GM10248 (cell line): ENCODE results near the gene GATAD2A.

Source experiments
- CTCF ChIA-PET: fragments of 300-600 bp; sonication (Branson Sonifier 250); formaldehyde crosslinking; extraction: SDS; loops from one replicate; lab custom pipeline; 2021; ENCODE audit warnings: antibody characterized with exemption; lab: Yijun Ruan, JAX
- POLR2A ChIA-PET: fragments of 350-650 bp; sonication (Branson Sonifier 250); formaldehyde crosslinking; extraction: SDS; loops from one replicate; lab custom pipeline; 2020; ENCODE audit warnings: antibody characterized with exemption; lab: Yijun Ruan, JAX
- DNase-seq: peaks from one replicate; pipeline ENCODE4 v3.0.0; 2012; ENCODE audit errors: extremely low spot score
- TF ChIP-seq, protein P1 (sequence below): IDR thresholded peaks from 2 replicates; pipeline ENCODE4 v1.5.1; 2012; ENCODE audit warnings: mild to moderate bottlenecking, low read depth; ENCODE audit errors: extremely low read depth, missing control alignments, control extremely low read depth

GATAD2A gene, protein sequence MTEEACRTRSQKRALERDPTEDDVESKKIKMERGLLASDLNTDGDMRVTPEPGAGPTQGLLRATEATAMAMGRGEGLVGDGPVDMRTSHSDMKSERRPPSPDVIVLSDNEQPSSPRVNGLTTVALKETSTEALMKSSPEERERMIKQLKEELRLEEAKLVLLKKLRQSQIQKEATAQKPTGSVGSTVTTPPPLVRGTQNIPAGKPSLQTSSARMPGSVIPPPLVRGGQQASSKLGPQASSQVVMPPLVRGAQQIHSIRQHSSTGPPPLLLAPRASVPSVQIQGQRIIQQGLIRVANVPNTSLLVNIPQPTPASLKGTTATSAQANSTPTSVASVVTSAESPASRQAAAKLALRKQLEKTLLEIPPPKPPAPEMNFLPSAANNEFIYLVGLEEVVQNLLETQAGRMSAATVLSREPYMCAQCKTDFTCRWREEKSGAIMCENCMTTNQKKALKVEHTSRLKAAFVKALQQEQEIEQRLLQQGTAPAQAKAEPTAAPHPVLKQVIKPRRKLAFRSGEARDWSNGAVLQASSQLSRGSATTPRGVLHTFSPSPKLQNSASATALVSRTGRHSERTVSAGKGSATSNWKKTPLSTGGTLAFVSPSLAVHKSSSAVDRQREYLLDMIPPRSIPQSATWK

GRCh38 chr19:19404879-19405860, at the start of gene GATAD2A:
GATAD2A (plus strand) TSS chr19:19405675; CDS start chr19:19465346, 59,671 bp downstream.
- CTCF ChIA-PET: interaction anchor here (0.6 to 4.0 kb wide), 19 partner anchors 9 to 231 kb away, joined by 3 to 44 read pairs (median 4); partner anchors contain the start of gene YJEFN3
- DNase-seq: peak; percentile 96
- POLR2A ChIA-PET: interaction anchor here (0.5 to 1.6 kb wide), 11 partner anchors 12 to 784 kb away, joined by 3 to 9 read pairs (median 4); no protein-coding TSS in a partner anchor
- TF ChIP-seq, protein P1, sequence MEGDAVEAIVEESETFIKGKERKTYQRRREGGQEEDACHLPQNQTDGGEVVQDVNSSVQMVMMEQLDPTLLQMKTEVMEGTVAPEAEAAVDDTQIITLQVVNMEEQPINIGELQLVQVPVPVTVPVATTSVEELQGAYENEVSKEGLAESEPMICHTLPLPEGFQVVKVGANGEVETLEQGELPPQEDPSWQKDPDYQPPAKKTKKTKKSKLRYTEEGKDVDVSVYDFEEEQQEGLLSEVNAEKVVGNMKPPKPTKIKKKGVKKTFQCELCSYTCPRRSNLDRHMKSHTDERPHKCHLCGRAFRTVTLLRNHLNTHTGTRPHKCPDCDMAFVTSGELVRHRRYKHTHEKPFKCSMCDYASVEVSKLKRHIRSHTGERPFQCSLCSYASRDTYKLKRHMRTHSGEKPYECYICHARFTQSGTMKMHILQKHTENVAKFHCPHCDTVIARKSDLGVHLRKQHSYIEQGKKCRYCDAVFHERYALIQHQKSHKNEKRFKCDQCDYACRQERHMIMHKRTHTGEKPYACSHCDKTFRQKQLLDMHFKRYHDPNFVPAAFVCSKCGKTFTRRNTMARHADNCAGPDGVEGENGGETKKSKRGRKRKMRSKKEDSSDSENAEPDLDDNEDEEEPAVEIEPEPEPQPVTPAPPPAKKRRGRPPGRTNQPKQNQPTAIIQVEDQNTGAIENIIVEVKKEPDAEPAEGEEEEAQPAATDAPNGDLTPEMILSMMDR: peak; percentile 69

- no peak for DNase-seq
- POLR2A ChIA-PET: interaction anchor here (0.6 kb wide), 1 partner anchor 23 kb away, joined by 3 read pairs; no protein-coding TSS in a partner anchor
- TF ChIP-seq, protein P1: no peak
- CTCF ChIA-PET: interaction anchor here (0.9 kb wide), 1 partner anchor 134 kb away, joined by 3 read pairs; no protein-coding TSS in a partner anchor
These were observed 49.0 kb upstream of the GATAD2A start for GRCh38 chr19:19356500-19356899.

DNA sequence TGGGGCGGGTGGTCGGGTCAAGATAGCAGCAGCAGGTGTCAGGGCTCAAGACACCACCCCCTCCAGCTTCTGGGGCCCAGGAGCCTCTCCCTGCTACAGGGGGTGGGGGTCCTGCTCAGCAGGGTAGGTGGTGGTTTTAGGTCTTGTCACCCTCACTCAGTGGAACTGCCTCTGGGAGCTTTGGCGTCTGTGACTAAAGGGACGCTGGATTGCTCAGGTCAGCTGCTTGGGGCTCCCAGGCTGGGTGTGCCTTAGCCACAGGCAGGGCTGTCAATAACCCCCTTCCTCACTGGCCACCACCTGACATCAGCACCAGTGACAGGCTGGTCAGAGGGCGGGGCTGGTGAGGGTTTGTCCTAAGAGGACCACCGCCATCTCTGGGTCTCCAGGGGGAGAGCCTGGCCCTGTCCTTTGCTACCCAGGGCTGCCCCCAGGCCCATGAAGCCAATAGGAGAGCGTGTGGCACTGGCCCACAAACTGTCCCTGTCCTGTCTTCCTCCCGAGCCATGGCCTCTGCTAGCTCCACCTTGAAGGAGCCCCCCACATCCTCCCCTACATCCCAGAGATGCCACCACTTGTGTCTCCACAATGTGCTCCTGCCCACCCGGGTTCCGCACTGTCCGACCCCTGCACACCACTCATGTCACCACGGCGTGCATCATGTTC, 48.4 kb upstream of the GATAD2A start:
- TF ChIP-seq, protein P1: no peak
- ChIA-PET POLR2A (no interaction called here), CTCF (interaction anchor here (0.9 to 2.5 kb wide), 3 partner anchors 133 to 182 kb away, joined by 3 to 8 read pairs (median 3); no protein-coding TSS in a partner anchor)

DNA sequence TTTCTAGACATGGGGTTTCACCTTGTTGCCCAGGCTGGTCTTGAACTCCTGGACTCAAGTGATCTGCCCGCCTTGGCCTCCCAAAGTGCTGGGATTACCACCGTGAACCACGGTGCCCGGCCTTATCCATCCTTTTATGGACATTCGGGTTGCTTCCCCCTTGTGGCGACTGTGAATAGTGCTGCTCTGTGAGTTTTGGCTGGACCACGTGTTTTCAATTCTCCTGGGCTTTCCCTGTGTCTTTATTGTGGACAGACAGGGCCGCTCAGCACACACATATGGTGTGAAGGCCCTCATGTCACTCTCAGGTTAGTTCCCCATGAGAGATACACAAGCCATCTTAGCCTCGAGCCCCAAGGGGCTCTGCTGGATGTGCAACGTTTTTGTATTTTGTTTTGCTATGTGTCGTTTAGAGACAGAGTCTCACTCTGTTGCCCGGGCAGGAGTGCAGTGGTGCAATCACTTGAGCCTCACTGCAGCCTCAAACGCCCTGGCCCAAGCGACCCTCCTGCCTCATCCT, 44.3 kb upstream of the GATAD2A start:
- TF ChIP-seq, protein P1: peak; percentile 71
- DNase-seq: peak; percentile 82
- ChIA-PET POLR2A (no interaction called here), CTCF (interaction anchor here (0.7 to 11.8 kb wide), 10 partner anchors 9 to 194 kb away, joined by 3 to 220 read pairs (median 4); partner anchors contain the start of gene GATAD2A)

More for the DNA sequence above, 48.4 kb upstream of the GATAD2A start:
- DNase-seq: no peak

GRCh38 chr19:19362075-19362474, 43.4 kb upstream of the GATAD2A start:
- TF ChIP-seq, protein P1: no peak
- ChIA-PET CTCF (interaction anchor here (0.7 to 11.8 kb wide), 14 partner anchors 10 to 193 kb away, joined by 3 to 220 read pairs (median 3); partner anchors contain the start of genes GATAD2A and NDUFA13), POLR2A (no interaction called here)
- no peak for DNase-seq
